A673 (cell line): Measurements from ENCODE around the gene CDH4. TPM values are rescaled to one million over a fixed set of nuclear protein-coding genes. Genes with fewer than 3 reads are reported as not detected.

ENCODE experiments used
- BruUV-seq: library from RNA; stranded (reverse); fragments of 400-500 nt; replicated peaks from 2 replicates; lab custom pipeline; 2021; lab: Mats Ljungman, UMichigan
- CTCF ChIA-PET: fragments of 300-600 bp; sonication (Branson Sonifier 250); formaldehyde crosslinking; loops from one replicate; lab custom pipeline; 2022; ENCODE audit warnings: antibody characterized with exemption; lab: Charles Lee
- POLR2A ChIA-PET: fragments of 300-600 bp; sonication (Branson Sonifier 250); formaldehyde crosslinking; loops from one replicate; lab custom pipeline; 2022; ENCODE audit warnings: antibody characterized with exemption; ENCODE audit not compliant: low non-redundant PET; lab: Charles Lee
- DNase-seq: peaks from one replicate; pipeline ENCODE4 v3.0.0-alpha.2; 2015; ENCODE audit warnings: low spot score
- H3K27ac ChIP-seq: fragments of 200-600 bp; sonication (generic); 2 replicates; pipeline ENCODE4 v1.5.1; 2016; ENCODE audit warnings: mixed run types, low read depth, mild to moderate bottlenecking, mixed read lengths, antibody characterized with exemption, low read length; ENCODE audit not compliant: poor library complexity, severe bottlenecking
- H3K27me3 ChIP-seq: fragments of 200-600 bp; sonication (generic); replicated peaks from 2 replicates; pipeline ENCODE4 v1.6.1; 2017; ENCODE audit warnings: mixed run types, low read depth, mild to moderate bottlenecking, mixed read lengths, antibody characterized with exemption, low read length; ENCODE audit not compliant: insufficient read depth, poor library complexity
- H3K36me3 ChIP-seq: fragments of 200-600 bp; sonication (generic); 2 replicates; pipeline ENCODE4 v1.6.1; 2016; ENCODE audit warnings: mixed run types, mild to moderate bottlenecking, mixed read lengths, antibody characterized with exemption, low read length; ENCODE audit not compliant: insufficient read depth, poor library complexity, severe bottlenecking
- H3K4me1 ChIP-seq: fragments of 200-600 bp; sonication (generic); 2 replicates; pipeline ENCODE4 v1.6.1; 2017; ENCODE audit warnings: mixed run types, mild to moderate bottlenecking, mixed read lengths, antibody characterized with exemption, low read length; ENCODE audit not compliant: insufficient read depth, poor library complexity, severe bottlenecking
- H3K4me3 ChIP-seq: fragments of 200-600 bp; sonication (generic); 2 replicates; pipeline ENCODE4 v1.5.1; 2016; ENCODE audit warnings: low read depth, mixed run types, mild to moderate bottlenecking, mixed read lengths, low read length; ENCODE audit not compliant: poor library complexity, severe bottlenecking
- H3K9me3 ChIP-seq: fragments of 200-600 bp; sonication (generic); 2 replicates; pipeline ENCODE4 v1.6.1; 2016; ENCODE audit warnings: mixed run types, low read depth, mild to moderate bottlenecking, mixed read lengths, antibody characterized with exemption, low read length; ENCODE audit not compliant: poor library complexity, severe bottlenecking
- EZH2 ChIP-seq: fragments of 200-600 bp; sonication (generic); IDR thresholded peaks from 2 replicates; pipeline ENCODE4 v1.6.1; 2017; ENCODE audit warnings: borderline replicate concordance, low read depth, mild to moderate bottlenecking, mixed read lengths, antibody characterized with exemption, low read length; ENCODE audit not compliant: poor library complexity, severe bottlenecking
- intact Hi-C: fragments of 100-400 bp; cut with micrococcal nuclease; formaldehyde crosslinking; loops from one replicate; pipeline ENCODE4 v1.10.0; 2022; ENCODE audit not compliant: unreplicated experiment
- total RNA-seq: library from RNA; stranded (reverse); gene quantifications from 2 replicates; pipeline ENCODE4 v1.2.3, GENCODE V29; 2021
- TF ChIP-seq, protein P1 (sequence below): fragments of 300-800, 200-600 bp; sonication (generic); conservative IDR thresholded peaks from 2 replicates; pipeline ENCODE4 v1.5.1; 2017; ENCODE audit warnings: low read depth, mild to moderate bottlenecking, antibody characterized with exemption, low read length, moderate library complexity, mixed read lengths

The CDH4 gene
- total RNA-seq, 1 experiment from 2014 or later = 8.3 TPM

DNA sequence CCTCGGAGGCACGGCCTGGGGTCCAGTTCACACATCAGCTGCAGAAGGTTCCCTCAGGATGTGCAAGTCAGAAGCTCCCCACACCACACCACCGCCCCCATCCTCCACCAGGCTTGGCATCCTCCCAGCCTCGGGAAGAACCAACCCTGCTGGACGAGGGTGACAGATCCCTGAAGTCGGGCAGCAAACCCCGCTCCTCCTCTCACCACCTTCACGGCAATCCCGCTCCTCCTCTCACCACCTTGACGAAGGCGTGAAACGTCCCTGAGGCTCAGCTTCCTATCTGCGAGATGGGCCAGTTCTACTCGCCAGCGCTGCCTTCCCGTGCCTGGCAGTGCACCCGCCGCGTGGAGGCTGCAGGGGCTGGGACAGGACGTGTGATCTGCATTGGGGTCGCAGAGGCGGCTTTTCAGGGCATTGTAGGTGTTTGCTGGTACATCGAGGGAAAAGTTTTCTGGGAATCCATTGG is 486.6 kb downstream of the CDH4 start:
- Histone ChIP-seq H3K27ac (no peak overlapping the region), H3K27me3 (peaks cover 41% of the 10 kb centered on the region), H3K36me3 (no peaks in the 10 kb centered on the region), H3K4me3 (no peak overlapping the region), H3K4me1 (no peaks in the 10 kb centered on the region), H3K9me3 (no peaks in the 10 kb centered on the region)
- CTCF ChIA-PET = no interaction called here
- no TSS peak for BruUV-seq
- intact Hi-C loops = no loop called here
- POLR2A ChIA-PET = no interaction called here
- no peak for DNase-seq
- TF ChIP-seq, protein P1, sequence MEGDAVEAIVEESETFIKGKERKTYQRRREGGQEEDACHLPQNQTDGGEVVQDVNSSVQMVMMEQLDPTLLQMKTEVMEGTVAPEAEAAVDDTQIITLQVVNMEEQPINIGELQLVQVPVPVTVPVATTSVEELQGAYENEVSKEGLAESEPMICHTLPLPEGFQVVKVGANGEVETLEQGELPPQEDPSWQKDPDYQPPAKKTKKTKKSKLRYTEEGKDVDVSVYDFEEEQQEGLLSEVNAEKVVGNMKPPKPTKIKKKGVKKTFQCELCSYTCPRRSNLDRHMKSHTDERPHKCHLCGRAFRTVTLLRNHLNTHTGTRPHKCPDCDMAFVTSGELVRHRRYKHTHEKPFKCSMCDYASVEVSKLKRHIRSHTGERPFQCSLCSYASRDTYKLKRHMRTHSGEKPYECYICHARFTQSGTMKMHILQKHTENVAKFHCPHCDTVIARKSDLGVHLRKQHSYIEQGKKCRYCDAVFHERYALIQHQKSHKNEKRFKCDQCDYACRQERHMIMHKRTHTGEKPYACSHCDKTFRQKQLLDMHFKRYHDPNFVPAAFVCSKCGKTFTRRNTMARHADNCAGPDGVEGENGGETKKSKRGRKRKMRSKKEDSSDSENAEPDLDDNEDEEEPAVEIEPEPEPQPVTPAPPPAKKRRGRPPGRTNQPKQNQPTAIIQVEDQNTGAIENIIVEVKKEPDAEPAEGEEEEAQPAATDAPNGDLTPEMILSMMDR = no peak
- TF ChIP-seq EZH2 = no peak

DNA sequence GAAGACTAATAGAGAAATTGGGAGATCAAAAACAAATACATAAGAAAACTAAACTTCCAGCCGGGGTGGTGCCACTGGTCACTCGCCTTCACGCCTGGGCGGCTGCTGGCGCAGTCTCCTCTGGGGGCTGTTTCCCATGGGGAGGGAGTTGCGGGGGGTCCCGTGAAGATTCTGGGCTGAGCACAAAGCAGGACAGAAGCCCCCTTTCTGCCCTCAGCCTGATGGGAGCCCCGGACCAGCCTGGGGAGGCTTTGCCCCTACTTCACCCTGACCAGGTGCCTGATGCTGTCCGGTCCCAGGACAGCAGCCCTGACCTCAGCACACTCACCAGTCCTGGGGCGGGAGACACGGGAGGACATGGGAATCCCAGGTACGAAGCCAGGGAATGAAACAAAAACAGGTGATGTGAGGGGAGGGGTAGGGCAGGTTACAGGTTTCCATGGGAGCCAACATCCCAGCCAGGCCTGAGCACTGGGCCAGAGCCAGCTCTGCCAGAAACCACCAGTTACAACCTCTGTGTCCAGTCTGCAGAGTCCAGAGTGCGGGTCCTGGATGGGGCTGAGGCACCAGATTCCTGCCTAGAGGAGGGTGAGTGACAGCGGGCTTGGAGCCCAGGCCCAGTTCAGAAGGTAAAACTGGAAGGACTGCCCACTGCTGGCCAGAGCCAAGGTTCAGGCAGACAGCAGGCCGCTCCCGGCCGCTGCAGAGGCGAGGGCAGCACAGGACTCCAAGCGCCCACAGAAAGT is 487.2 kb downstream of the CDH4 start:
- no TSS peak for BruUV-seq
- Histone ChIP-seq H3K27ac (no peak overlapping the region), H3K4me3 (no peak overlapping the region), H3K36me3 (no peaks in the 10 kb centered on the region), H3K9me3 (no peaks in the 10 kb centered on the region), H3K27me3 (peaks cover 34% of the 10 kb centered on the region), H3K4me1 (no peaks in the 10 kb centered on the region)
- no peak for DNase-seq
- CTCF ChIA-PET = no interaction called here
- TF ChIP-seq EZH2 = no peak
- TF ChIP-seq, protein P1 = no peak
- POLR2A ChIA-PET = no interaction called here
- intact Hi-C loops = no loop called here

DNA sequence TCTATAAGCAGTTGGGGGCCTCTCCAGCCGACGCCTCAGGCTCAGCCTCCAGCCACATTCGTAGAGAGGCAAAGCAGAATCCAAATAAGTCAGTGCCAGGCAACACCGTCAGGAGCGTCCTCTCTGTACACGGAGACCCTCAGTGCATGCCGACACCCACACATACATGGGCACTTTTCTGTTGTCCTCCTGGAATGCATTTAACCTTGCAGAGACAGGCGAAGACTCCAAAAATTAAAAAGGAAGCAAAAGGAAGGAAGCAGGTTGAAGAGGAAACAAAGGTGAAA is 487.7 kb downstream of the CDH4 start:
- BruUV-seq = no TSS peak
- no peak for DNase-seq
- Histone ChIP-seq H3K9me3 (no peaks in the 10 kb centered on the region), H3K4me1 (no peaks in the 10 kb centered on the region), H3K27ac (no peak overlapping the region), H3K4me3 (no peak overlapping the region), H3K36me3 (no peaks in the 10 kb centered on the region), H3K27me3 (peaks cover 29% of the 10 kb centered on the region)
- TF ChIP-seq, protein P1 = no peak
- TF ChIP-seq EZH2 = no peak
- intact Hi-C loops = no loop called here
- ChIA-PET POLR2A (no interaction called here), CTCF (no interaction called here)
